HTR-8/SVneo (cell line): Measurements from ENCODE around the gene MAP2K1.
A peak's percentile ranks its signal among the peaks of the same experiment; 100 is the strongest.
"Not testable (repeated sequence)": the region's sequence is repeated elsewhere in the genome, so short reads cannot be mapped to it uniquely, and the experiment has no call there.

Experiments used
- DNase-seq: peaks from one replicate; pipeline ENCODE4 v3.0.0; 2011; ENCODE audit warnings: low spot score, mixed read lengths; ENCODE audit not compliant: insufficient read length
- FAIRE-seq: peaks from 2 replicates; lab custom pipeline; 2011; peaks lifted over from hg19 to GRCh38; lab: Jason Lieb, UNC

The MAP2K1 gene

DNA sequence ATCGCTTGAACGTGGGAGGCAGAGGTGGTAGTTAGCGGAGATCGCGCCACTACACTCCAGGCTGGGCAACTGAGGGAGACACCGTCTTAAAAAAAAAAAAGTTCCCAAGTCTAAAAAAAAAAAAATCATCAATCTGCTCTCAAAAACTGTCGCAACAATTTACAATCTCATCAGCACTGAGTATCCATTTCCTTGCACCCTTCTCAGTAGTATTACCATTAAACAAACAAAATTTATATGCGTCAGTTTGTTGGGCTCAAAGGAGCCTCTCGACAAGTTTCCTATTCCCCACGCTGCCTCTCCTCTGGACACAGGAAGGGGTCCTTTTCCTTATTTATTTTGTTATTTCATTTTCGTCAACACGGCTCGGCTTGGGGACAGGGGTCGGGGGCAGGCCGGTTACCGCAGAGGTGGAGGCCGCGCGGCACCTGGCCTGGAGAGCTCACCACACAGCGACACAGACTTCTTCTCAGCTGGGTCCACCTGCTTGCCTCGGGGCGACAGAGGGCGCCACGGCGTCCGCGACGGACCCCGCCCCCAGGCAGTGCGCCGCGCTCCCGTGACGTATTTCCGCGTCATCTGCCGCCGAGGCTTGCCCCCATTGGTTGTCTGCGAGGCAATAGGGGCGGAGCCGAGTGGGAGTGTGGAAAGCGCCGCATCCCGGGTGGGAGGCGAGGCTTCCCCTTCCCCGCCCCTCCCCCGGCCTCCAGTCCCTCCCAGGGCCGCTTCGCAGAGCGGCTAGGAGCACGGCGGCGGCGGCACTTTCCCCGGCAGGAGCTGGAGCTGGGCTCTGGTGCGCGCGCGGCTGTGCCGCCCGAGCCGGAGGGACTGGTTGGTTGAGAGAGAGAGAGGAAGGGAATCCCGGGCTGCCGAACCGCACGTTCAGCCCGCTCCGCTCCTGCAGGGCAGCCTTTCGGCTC lies at the start of gene MAP2K1:
MAP2K1 (plus strand) TSS at position 709 of the 920 bp plus-strand sequence. CDS start 436 bp downstream, outside the sequence.
- DNase-seq = peak; percentile 96

GRCh38 chr15:66348530-66348929 lies 38.2 kb upstream of the MAP2K1 start:
- DNase-seq, FAIRE-seq: not testable (repeated sequence)

More for the DNA sequence above, at the start of gene MAP2K1:
- peak; percentile 91 for FAIRE-seq

GRCh38 chr15:66356077-66356358 lies 30.7 kb upstream of the MAP2K1 start:
- DNase-seq (peak; percentile 11), FAIRE-seq (no peak)

- DNase-seq (peak; percentile 93), FAIRE-seq (no peak)
Observed at GRCh38 chr15:66356359-66357236, 30.1 kb upstream of the MAP2K1 start, which contains the start of gene TIPIN. TIPIN (minus strand) TSS chr15:66356685; CDS start chr15:66352947, 3,738 bp downstream.

DNA sequence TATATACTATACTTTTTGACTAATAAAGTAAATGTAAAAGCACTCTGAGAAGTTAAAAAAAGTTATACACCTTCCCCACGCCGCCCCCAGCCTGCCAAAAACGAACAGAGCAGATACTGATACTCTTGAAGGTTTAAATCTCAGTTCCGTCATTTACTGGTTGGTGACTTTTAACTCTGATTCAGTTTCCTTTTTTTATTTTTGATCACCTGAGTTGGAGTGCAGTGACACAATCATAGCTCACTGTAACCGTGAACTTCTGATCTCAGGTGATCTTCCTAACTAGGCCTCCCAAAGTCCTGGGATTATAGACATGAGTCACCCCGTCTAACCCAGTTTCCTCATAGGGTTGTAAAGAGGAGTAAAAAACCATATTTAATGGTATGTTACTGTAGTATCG lies 27.0 kb upstream of the MAP2K1 start:
- no peak for FAIRE-seq
- DNase-seq = no peak

- FAIRE-seq, DNase-seq: not testable (repeated sequence)
Observed at GRCh38 chr15:66361745-66362460, 24.8 kb upstream of the MAP2K1 start.

GRCh38 chr15:66362776-66363175 lies 23.9 kb upstream of the MAP2K1 start:
- no peak for FAIRE-seq
- no peak for DNase-seq

- DNase-seq (no peak), FAIRE-seq (no peak)
Observed at GRCh38 chr15:66364944-66365528, 21.7 kb upstream of the MAP2K1 start.

- FAIRE-seq (no peak), DNase-seq (no peak)
Observed at GRCh38 chr15:66369773-66370651, 16.7 kb upstream of the MAP2K1 start.

DNA sequence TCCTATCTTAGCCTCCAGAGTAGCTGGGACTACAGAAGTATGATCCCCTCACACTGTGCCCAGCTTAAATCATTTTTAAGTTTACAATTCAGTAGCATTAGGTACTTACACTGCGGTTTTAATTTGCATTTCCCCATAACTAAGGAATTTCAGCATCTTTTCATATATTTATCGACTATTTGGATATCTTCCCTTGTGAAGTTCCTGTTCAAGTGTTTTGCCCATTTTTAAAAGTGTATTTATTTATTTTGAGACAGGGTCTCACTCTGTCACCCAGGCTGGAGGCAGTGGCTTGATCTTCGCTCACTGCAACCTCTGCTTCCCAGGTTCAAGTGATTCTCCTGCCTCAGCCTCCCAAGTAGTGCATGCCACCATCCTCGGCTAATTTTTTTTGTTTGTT lies 12.5 kb upstream of the MAP2K1 start:
- DNase-seq (no peak), FAIRE-seq (no peak)

- FAIRE-seq = no peak
- no peak for DNase-seq
Observed at GRCh38 chr15:66378814-66379430, 7.8 kb upstream of the MAP2K1 start.

DNA sequence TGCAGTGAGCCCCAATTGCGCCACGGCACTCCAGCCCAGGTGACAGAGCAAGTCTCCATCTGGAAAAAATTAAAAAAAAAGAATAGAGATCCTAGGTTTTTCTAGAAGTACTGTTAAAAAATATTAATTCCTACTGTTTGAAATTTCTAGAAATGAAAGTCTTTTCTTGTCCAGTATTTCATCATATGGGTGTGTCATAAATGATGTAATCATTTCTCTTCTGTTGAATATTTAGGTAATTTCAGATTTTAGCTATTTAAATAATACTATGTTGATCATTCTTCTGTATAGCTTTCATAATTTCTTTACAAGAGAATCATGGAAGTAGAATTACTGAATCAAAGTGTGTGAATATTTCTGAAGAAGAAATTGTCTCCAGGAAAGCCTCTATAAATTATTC lies 5.3 kb upstream of the MAP2K1 start:
- FAIRE-seq, DNase-seq: not testable (repeated sequence)

DNA sequence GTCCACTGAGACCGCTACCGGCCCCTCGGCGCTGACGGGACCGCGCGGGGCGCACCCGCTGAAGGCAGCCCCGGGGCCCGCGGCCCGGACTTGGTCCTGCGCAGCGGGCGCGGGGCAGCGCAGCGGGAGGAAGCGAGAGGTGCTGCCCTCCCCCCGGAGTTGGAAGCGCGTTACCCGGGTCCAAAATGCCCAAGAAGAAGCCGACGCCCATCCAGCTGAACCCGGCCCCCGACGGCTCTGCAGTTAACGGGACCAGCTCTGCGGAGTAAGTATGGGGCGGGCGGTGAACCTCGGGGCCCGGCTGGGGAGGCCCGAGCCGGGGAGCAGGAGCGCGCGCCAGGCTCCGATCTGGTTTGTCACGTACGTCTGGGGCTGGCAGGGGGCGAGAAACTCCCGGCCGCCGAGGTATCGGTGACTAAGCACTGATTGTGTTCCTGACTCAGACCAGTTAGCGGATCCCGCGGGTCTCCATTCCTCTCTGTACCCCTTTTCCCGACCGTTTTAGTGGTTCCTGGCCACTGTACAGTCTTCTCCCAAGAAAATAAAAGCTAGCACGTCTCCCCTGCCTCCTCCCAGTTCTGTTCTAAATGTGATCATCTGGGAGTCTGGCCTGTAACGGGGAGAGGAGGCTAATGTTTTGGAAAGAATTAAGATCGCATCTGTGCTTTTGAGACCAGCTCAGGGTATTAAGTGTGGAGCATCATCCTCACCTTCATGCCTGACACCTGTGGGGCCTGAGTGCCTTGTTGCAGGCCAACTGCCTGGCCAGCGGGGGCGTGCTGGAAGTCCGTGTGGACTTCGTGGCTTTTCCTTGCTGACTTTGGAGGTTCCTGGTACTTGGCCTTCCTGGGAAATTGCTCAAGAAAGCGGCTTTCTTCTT lies 691 bp downstream of the MAP2K1 start:
- DNase-seq = peak; percentile 44
- FAIRE-seq = no peak

- no peak for FAIRE-seq
- no peak for DNase-seq
Observed at GRCh38 chr15:66388043-66388363, 1.3 kb downstream of the MAP2K1 start.

- no peak for FAIRE-seq
- no peak for DNase-seq
Observed at GRCh38 chr15:66388576-66388975, 1.9 kb downstream of the MAP2K1 start.

- FAIRE-seq (no peak), DNase-seq (no peak)
Observed at GRCh38 chr15:66389098-66389858, 2.6 kb downstream of the MAP2K1 start.

- FAIRE-seq (no peak), DNase-seq (no peak)
Observed at GRCh38 chr15:66389859-66390381, 3.2 kb downstream of the MAP2K1 start.
